Common myeloid progenitor, CD34-positive (primary cell): ENCODE measurements around the gene NOS1AP.

Source experiments
- CTCF ChIA-PET: fragments of 350-600 bp; sonication (Branson Sonifier 250); formaldehyde crosslinking; loops from one replicate; lab custom pipeline; 2021; ENCODE audit warnings: antibody characterized with exemption; lab: Charles Lee
- POLR2A ChIA-PET: fragments of 350-600 bp; sonication (Branson Sonifier 250); formaldehyde crosslinking; loops from one replicate; lab custom pipeline; 2021; ENCODE audit warnings: antibody characterized with exemption; lab: Charles Lee
- DNase-seq, 3 donors: peaks; one replicate each; pipeline versions ENCODE4 v3.0.0 to v3.0.0-alpha.2; 2013
- H3K27ac ChIP-seq, 2 experiments: 1 replicate in 1 of 2; 2 replicates in 1 of 2; pipeline ENCODE4 v1.7.0; 2013; ENCODE audit warnings: inconsistent platforms in 2 of 2, low read length in 2 of 2, mild to moderate bottlenecking in 2 of 2, low read depth in 1 of 2, moderate library complexity in 1 of 2; ENCODE audit not compliant: severe bottlenecking in 2 of 2, insufficient read depth in 1 of 2, poor library complexity in 1 of 2
- H3K27me3 ChIP-seq, 5 experiments: replicated peaks in 2 of 5; 1 replicate in 3 of 5; 2 replicates in 2 of 5; pipeline versions ENCODE4 v1.6.1 to v1.7.0; 2013; ENCODE audit warnings: low read length in 4 of 5, mild to moderate bottlenecking in 2 of 5, moderate library complexity in 2 of 5, inconsistent platforms in 1 of 5; ENCODE audit not compliant: insufficient read depth in 5 of 5, control insufficient read depth in 4 of 5
- H3K36me3 ChIP-seq, 4 experiments: 1 replicate in 2 of 4; 2 replicates in 2 of 4; pipeline versions ENCODE4 v1.6.1 to v1.7.0; 2013; ENCODE audit warnings: low read length in 3 of 4, control low read depth in 1 of 4, mild to moderate bottlenecking in 1 of 4; ENCODE audit not compliant: control insufficient read depth in 4 of 4, insufficient read depth in 4 of 4
- H3K4me1 ChIP-seq, 4 experiments: 1 replicate in 3 of 4; 2 replicates in 1 of 4; pipeline versions ENCODE4 v1.6.1 to v1.7.1; 2013; ENCODE audit warnings: low read length in 3 of 4, mild to moderate bottlenecking in 3 of 4, control low read depth in 1 of 4, inconsistent platforms in 1 of 4, moderate library complexity in 1 of 4; ENCODE audit not compliant: control insufficient read depth in 4 of 4, insufficient read depth in 4 of 4; ENCODE audit errors: control extremely low read depth in 1 of 4
- H3K4me3 ChIP-seq, 7 experiments: 1 replicate in 4 of 7; 2 replicates in 3 of 7; pipeline versions ENCODE4 v1.5.1 to v1.7.0; 2013; ENCODE audit warnings: mild to moderate bottlenecking in 7 of 7, low read length in 6 of 7, moderate library complexity in 6 of 7, inconsistent platforms in 2 of 7, low read depth in 2 of 7, control low read depth in 1 of 7; ENCODE audit not compliant: insufficient read depth in 4 of 7, control insufficient read depth in 1 of 7; ENCODE audit errors: extremely low read depth in 1 of 7
- H3K9me3 ChIP-seq, 5 experiments: 1 replicate in 4 of 5; 2 replicates in 1 of 5; pipeline versions ENCODE4 v1.6.1 to v1.7.1; 2013; ENCODE audit warnings: low read length in 4 of 5, mild to moderate bottlenecking in 2 of 5, inconsistent platforms in 1 of 5, low read depth in 1 of 5, moderate library complexity in 1 of 5; ENCODE audit not compliant: control insufficient read depth in 4 of 5, insufficient read depth in 2 of 5; ENCODE audit errors: control extremely low read depth in 1 of 5
- WGBS: methylation state at CpG from one replicate; pipeline ENCODE4 v1.1.5; 2013; ENCODE audit not compliant: insufficient coverage; 5-methylcytosine and 5-hydroxymethylcytosine counted together

The NOS1AP gene

GRCh38 chr1:162264108-162264507 lies 194.6 kb downstream of the NOS1AP start:
- no peaks in the 10 kb centered on the region for H3K4me1 ChIP-seq
- no peak overlapping the region for H3K4me3 ChIP-seq
- ChIA-PET CTCF (no interaction called here), POLR2A (no interaction called here)
- peaks cover 0 to 2% (median 0%) of the 10 kb centered on the region in 5 experiments for H3K27me3 ChIP-seq
- no peak for DNase-seq
- no peaks in the 10 kb centered on the region for H3K36me3 ChIP-seq
- H3K27ac ChIP-seq: no peak overlapping the region
- 100% methylated on average over 1 of the region's 1 CpG for WGBS
- H3K9me3 ChIP-seq: no peaks in the 10 kb centered on the region

- no peak for DNase-seq
- no peaks in the 10 kb centered on the region for H3K36me3 ChIP-seq
- H3K4me3 ChIP-seq: no peak overlapping the region
- no peak overlapping the region for H3K27ac ChIP-seq
- ChIA-PET POLR2A (no interaction called here), CTCF (interaction anchor here (1.2 kb wide), 1 partner anchor 10 kb away, joined by 5 read pairs; no protein-coding TSS in a partner anchor)
- no peaks in the 10 kb centered on the region for H3K4me1 ChIP-seq
- 97% methylated on average over 4 of the region's 4 CpGs for WGBS
- no peaks in the 10 kb centered on the region for H3K9me3 ChIP-seq
- H3K27me3 ChIP-seq: peaks cover 0 to 2% (median 0%) of the 10 kb centered on the region in 5 experiments
These were observed 196.5 kb downstream of the NOS1AP start for GRCh38 chr1:162265983-162266382.

DNA sequence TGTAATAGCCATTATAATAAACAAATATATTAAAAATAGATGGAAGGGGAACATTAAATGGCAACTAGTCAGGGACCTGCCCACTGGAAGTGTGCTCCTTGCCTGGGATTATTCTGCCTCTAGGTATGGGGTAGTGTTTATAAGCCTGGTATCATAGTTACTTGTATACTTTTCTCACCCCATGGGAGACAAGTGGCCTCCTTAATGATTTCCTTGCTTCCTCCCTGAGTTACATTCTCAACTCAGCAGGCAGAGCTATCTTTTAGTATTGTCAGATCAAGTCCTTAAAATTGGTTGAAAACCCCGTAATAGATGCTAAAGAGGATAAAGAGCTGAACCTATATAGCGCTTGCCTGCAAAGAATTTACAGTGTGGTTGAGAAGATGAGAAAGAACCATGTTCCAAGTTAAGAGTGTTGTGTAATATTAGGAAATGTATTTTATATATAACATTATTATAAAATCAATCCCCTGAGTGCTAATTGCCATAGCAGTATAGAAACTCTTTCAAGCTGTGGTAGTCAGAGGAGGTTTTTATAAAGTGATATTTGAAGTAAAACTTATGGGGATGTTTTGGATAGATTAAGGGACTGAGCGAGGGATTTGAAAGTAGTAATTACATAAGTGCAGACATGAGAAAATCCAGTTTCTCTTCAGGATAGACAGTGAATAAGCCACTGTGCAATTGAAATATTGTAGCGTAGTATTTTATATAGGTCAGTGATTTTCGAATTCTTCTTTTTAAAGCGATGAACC lies 200.7 kb downstream of the NOS1AP start:
- CTCF ChIA-PET: interaction anchor here (0.9 to 1.7 kb wide), 3 partner anchors 9 to 214 kb away, joined by 3 to 6 read pairs (median 4); no protein-coding TSS in a partner anchor

GRCh38 chr1:162271972-162272371 lies 202.5 kb downstream of the NOS1AP start:
- ChIA-PET CTCF (interaction anchor here (0.8 to 1.8 kb wide), 3 partner anchors 9 to 217 kb away, joined by 3 to 5 read pairs (median 3); no protein-coding TSS in a partner anchor), POLR2A (no interaction called here)
- no peaks in the 10 kb centered on the region for H3K36me3 ChIP-seq
- WGBS: 100% methylated on average over 1 of the region's 3 CpGs
- H3K27me3 ChIP-seq: no peaks in the 10 kb centered on the region
- H3K4me1 ChIP-seq: no peaks in the 10 kb centered on the region
- H3K27ac ChIP-seq: no peak overlapping the region
- no peaks in the 10 kb centered on the region for H3K9me3 ChIP-seq
- DNase-seq: no peak
- no peak overlapping the region for H3K4me3 ChIP-seq

More for the DNA sequence above, 200.7 kb downstream of the NOS1AP start:
- DNase-seq: no peak
- WGBS: 100% methylated on average over 2 of the region's 6 CpGs
- H3K36me3 ChIP-seq: no peaks in the 10 kb centered on the region
- no peak overlapping the region for H3K4me3 ChIP-seq
- H3K4me1 ChIP-seq: no peaks in the 10 kb centered on the region
- no peak overlapping the region for H3K27ac ChIP-seq
- peaks cover 0 to 2% (median 0%) of the 10 kb centered on the region in 5 experiments for H3K27me3 ChIP-seq
- POLR2A ChIA-PET: no interaction called here
- no peaks in the 10 kb centered on the region for H3K9me3 ChIP-seq

DNA sequence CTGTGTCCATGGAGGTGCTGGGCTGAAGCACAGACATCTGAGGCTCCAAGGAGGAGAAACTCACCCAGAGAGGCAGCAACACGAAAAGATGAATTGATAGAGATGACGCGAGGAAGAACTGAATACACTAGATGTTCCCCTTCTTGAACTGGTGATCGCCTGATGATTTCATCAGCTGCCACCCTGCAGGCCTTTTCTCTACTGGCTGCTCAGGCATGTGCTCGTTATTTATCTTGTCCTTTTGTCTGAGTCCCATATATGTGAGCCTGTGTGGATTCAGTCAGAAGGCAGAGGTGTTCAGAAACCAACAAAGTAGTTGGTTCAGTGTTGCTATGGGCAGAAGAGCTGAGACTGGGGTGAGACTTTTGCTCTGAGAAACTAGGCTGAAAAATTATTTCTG lies 202.9 kb downstream of the NOS1AP start:
- ChIA-PET CTCF (interaction anchor here (0.8 to 1.8 kb wide), 3 partner anchors 9 to 218 kb away, joined by 3 to 5 read pairs (median 3); no protein-coding TSS in a partner anchor), POLR2A (no interaction called here)
- no peak overlapping the region for H3K4me3 ChIP-seq
- H3K9me3 ChIP-seq: no peaks in the 10 kb centered on the region
- H3K4me1 ChIP-seq: no peaks in the 10 kb centered on the region
- H3K27ac ChIP-seq: no peak overlapping the region
- H3K27me3 ChIP-seq: no peaks in the 10 kb centered on the region
- DNase-seq: no peak
- WGBS: 98% methylated on average over 5 of the region's 5 CpGs
- no peaks in the 10 kb centered on the region for H3K36me3 ChIP-seq

DNA sequence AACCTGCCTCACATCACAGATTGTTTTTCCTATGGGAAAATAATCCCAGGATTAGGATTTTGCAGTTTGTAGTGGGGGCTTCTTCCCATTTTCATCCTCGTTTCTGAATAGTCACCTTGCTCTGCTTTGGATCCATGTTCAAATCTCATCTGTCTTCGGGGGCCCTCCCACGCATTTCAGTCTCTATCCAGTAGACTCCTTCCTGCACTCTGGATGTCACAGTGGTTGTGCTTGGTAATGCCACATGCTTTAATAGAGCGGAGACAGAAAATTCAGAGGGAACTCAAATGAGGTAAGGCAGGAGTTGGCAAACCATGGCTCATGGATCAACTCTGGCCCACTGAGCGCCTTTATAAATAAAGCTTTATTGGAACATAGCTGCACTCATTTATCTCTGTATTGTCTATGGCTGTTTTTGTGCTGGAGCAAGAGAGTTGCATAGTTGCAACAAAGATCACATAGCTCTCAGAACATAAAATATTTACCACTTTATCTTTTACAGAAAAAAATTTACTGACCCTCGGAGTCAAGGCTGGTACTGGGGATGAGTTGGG lies 206.2 kb downstream of the NOS1AP start:
- 89% methylated on average over 4 of the region's 6 CpGs for WGBS

DNA sequence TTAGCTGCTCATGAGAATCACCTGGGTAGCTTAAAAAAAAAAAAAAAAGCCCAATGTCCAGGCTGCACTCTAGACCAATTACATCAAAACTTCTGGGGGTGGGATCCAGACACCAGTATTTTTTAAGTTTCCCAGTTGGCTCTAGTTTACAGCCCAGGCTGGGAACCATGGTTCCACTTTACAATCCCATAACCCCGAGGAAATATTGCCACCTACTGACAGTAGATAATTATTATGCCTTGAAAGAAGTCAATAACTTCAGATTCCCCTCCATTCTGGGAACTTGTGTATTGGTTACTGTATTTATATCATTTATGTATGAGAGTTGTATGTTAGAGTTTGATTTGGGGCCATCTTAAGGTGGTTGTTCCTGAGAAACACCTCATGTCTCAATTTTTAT lies 207.0 kb downstream of the NOS1AP start:
- no peak overlapping the region for H3K4me3 ChIP-seq
- no peaks in the 10 kb centered on the region for H3K27me3 ChIP-seq
- ChIA-PET POLR2A (no interaction called here), CTCF (interaction anchor here (0.9 to 2.3 kb wide), 11 partner anchors 10 to 484 kb away, joined by 3 to 6 read pairs (median 3); no protein-coding TSS in a partner anchor)
- WGBS: no CpG with 5 or more reads among the region's 1 CpG
- H3K36me3 ChIP-seq: no peaks in the 10 kb centered on the region
- DNase-seq: peak; percentile 19 to 39 (median 20)
- H3K4me1 ChIP-seq: no peaks in the 10 kb centered on the region
- H3K27ac ChIP-seq: no peak overlapping the region
- no peaks in the 10 kb centered on the region for H3K9me3 ChIP-seq

More for the DNA sequence above, 206.2 kb downstream of the NOS1AP start:
- H3K4me3 ChIP-seq: no peak overlapping the region
- no peak overlapping the region for H3K27ac ChIP-seq
- no peaks in the 10 kb centered on the region for H3K4me1 ChIP-seq
- H3K36me3 ChIP-seq: no peaks in the 10 kb centered on the region
- POLR2A ChIA-PET: no interaction called here
- no peak for DNase-seq
- H3K27me3 ChIP-seq: no peaks in the 10 kb centered on the region
- H3K9me3 ChIP-seq: no peaks in the 10 kb centered on the region
- CTCF ChIA-PET: interaction anchor here (0.9 to 2.1 kb wide), 6 partner anchors 9 to 238 kb away, joined by 3 to 6 read pairs (median 5); no protein-coding TSS in a partner anchor
